ENCODE data around the gene TMEM169. TPM values are rescaled to one million over a fixed set of nuclear protein-coding genes. Genes with fewer than 3 reads are reported as not detected.
A peak's percentile ranks its signal among the peaks of the same experiment; 100 is the strongest.

The TMEM169 gene
- total RNA-seq, 4 donors from 2014 or later, result 0.30 to 0.85 (median 0.72) TPM; not detected in 1

- peaks cover 26% of the 10 kb centered on the region for H3K36me3 ChIP-seq
- peaks cover 44% of the 10 kb centered on the region for H3K4me1 ChIP-seq
- peak overlapping the region; percentile 92 for H3K4me3 ChIP-seq
- DNase-seq (ENCODE audit: low spot score in 2 of 2), result no peak
- H3K27me3 ChIP-seq, result no peaks in the 10 kb centered on the region
- no peaks in the 10 kb centered on the region for H3K9me3 ChIP-seq
- WGBS, result 2% methylated on average over 10 of the region's 10 CpGs
- H3K27ac ChIP-seq, result peak overlapping the region; percentile 94
- TF ChIP-seq POLR2A (IDR thresholded peaks at IDR 0.05), result no peak
- no peak for TF ChIP-seq EP300 (IDR thresholded peaks at IDR 0.05)
- peak; percentile 4 to 26 for TF ChIP-seq CTCF (IDR thresholded peaks at IDR 0.05)
- TF ChIP-seq POLR2AphosphoS5 (IDR thresholded peaks at IDR 0.05), result no peak
Measured at GRCh38 chr2:216109962-216110614, 28.4 kb downstream of the TMEM169 start.

- H3K36me3 ChIP-seq, result peaks cover 26% of the 10 kb centered on the region
- no peaks in the 10 kb centered on the region for H3K27me3 ChIP-seq
- WGBS, result 7% methylated on average over 1 of the region's 1 CpG
- peak overlapping the region; percentile 92 for H3K4me3 ChIP-seq
- H3K27ac ChIP-seq, result peak overlapping the region; percentile 94
- TF ChIP-seq EP300 (IDR thresholded peaks at IDR 0.05) (no peak), CTCF (IDR thresholded peaks at IDR 0.05) (no peak), POLR2AphosphoS5 (IDR thresholded peaks at IDR 0.05) (no peak), POLR2A (IDR thresholded peaks at IDR 0.05) (no peak)
- DNase-seq (ENCODE audit: low spot score in 2 of 2), result no peak
- H3K4me1 ChIP-seq, result peaks cover 46% of the 10 kb centered on the region
- H3K9me3 ChIP-seq, result no peaks in the 10 kb centered on the region
Measured at GRCh38 chr2:216110620-216111019, 28.9 kb downstream of the TMEM169 start.

GRCh38 chr2:216111122-216111521, 29.4 kb downstream of the TMEM169 start:
- no peaks in the 10 kb centered on the region for H3K9me3 ChIP-seq
- no peak for TF ChIP-seq CTCF (IDR thresholded peaks at IDR 0.05)
- no peak for TF ChIP-seq POLR2AphosphoS5 (IDR thresholded peaks at IDR 0.05)
- no peak for TF ChIP-seq POLR2A (IDR thresholded peaks at IDR 0.05)
- no peak for TF ChIP-seq EP300 (IDR thresholded peaks at IDR 0.05)
- peaks cover 51% of the 10 kb centered on the region for H3K4me1 ChIP-seq
- no peak overlapping the region for H3K27ac ChIP-seq
- WGBS, result 84% methylated on average over 7 of the region's 7 CpGs
- no peak for DNase-seq (ENCODE audit: low spot score in 2 of 2)
- H3K4me3 ChIP-seq, result no peak overlapping the region
- H3K36me3 ChIP-seq, result peaks cover 26% of the 10 kb centered on the region
- H3K27me3 ChIP-seq, result no peaks in the 10 kb centered on the region

GRCh38 chr2:216112926-216113325, 31.2 kb downstream of the TMEM169 start:
- Histone ChIP-seq H3K4me3 (no peak overlapping the region), H3K27me3 (no peaks in the 10 kb centered on the region), H3K9me3 (no peaks in the 10 kb centered on the region), H3K27ac (no peak overlapping the region), H3K36me3 (peaks cover 36% of the 10 kb centered on the region), H3K4me1 (peaks cover 52% of the 10 kb centered on the region)
- DNase-seq (ENCODE audit: low spot score in 2 of 2), result no peak
- TF ChIP-seq EP300 (IDR thresholded peaks at IDR 0.05) (no peak), CTCF (IDR thresholded peaks at IDR 0.05) (no peak), POLR2A (IDR thresholded peaks at IDR 0.05) (no peak), POLR2AphosphoS5 (IDR thresholded peaks at IDR 0.05) (no peak)
- WGBS, result 87% methylated on average over 4 of the region's 4 CpGs

- DNase-seq (ENCODE audit: low spot score in 2 of 2), result no peak
- Histone ChIP-seq H3K27me3 (no peaks in the 10 kb centered on the region), H3K36me3 (peaks cover 42% of the 10 kb centered on the region)
Measured at GRCh38 chr2:216113572-216113971, 31.9 kb downstream of the TMEM169 start.

More at GRCh38 chr2:216113572-216113971, 31.9 kb downstream of the TMEM169 start:
- 73% methylated on average over 3 of the region's 3 CpGs for WGBS
- Histone ChIP-seq H3K9me3 (no peaks in the 10 kb centered on the region), H3K4me1 (peaks cover 49% of the 10 kb centered on the region), H3K27ac (no peak overlapping the region), H3K4me3 (no peak overlapping the region)
- TF ChIP-seq EP300 (IDR thresholded peaks at IDR 0.05) (no peak), POLR2AphosphoS5 (IDR thresholded peaks at IDR 0.05) (no peak), CTCF (IDR thresholded peaks at IDR 0.05) (no peak), POLR2A (IDR thresholded peaks at IDR 0.05) (no peak)
